Regular cardiac myocyte (primary cell): Measurements from ENCODE around the gene AEBP2. TPM values are rescaled to one million over a fixed set of nuclear protein-coding genes. Genes with fewer than 3 reads are reported as not detected.

ENCODE experiments used
- total RNA-seq: library from RNA; depleted of rRNA; stranded (reverse); fragments of >200 nt; gene quantifications from 2 replicates; pipeline ENCODE4 v1.2.3, GENCODE V29; 2014

AEBP2 gene, protein sequence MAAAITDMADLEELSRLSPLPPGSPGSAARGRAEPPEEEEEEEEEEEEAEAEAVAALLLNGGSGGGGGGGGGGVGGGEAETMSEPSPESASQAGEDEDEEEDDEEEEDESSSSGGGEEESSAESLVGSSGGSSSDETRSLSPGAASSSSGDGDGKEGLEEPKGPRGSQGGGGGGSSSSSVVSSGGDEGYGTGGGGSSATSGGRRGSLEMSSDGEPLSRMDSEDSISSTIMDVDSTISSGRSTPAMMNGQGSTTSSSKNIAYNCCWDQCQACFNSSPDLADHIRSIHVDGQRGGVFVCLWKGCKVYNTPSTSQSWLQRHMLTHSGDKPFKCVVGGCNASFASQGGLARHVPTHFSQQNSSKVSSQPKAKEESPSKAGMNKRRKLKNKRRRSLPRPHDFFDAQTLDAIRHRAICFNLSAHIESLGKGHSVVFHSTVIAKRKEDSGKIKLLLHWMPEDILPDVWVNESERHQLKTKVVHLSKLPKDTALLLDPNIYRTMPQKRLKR
- total RNA-seq: 22.8 and 27.1 TPM in 2 replicates

DNA sequence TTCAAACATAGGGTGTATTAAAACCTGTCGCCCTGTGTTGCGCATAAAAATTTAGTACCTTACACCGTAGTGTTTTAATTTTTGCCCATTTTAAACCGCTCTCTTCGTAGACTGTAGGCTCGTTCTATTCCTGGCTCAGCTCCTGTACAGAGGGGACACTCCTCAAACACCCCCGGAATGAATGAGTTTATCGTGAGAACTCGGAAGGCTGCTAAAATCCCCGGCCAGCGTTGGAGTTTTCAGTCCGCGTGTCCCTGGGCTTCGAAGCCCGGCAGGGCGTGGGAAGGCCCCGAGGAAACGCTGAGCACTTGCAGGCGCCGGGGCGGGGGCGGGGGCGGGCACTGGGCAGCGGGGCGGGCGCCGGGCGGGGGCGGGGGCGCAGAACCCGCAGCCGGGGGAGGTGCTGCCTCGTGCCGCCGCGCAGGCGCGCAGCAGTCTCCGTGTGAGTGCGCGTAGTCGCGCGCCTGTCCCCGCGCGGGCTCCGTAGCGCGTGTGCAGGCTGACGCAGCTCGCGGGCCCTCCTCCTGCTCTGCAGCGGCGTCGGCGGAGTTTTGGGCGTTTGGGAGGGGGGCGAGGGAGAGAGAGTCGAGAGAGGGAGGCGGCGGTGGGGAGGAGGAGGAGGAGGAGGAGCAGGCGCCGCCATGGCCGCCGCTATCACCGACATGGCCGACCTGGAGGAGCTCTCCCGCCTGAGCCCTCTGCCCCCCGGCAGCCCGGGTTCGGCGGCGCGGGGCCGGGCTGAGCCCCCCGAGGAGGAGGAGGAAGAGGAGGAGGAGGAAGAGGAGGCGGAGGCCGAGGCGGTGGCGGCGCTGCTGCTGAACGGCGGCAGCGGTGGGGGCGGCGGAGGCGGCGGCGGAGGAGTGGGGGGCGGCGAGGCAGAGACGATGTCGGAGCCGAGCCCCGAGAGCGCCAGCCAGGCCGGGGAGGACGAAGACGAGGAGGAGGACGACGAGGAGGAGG lies at the start of gene AEBP2:
Gene AEBP2, plus strand, starts transcription at position 434 of the 960 bp plus-strand sequence. Its CDS starts 208 bp downstream, at position 642.

